Activated naive CD4-positive, alpha-beta T cell treated with anti-CD3 and anti-CD28 coated beads, Interleukin-2, amount 50 U/mL, for 24 hours (primary cell): Measurements from ENCODE around the gene NEURL3.

Experiments
- H3K27ac Mint-ChIP-seq: one replicate; pipeline ENCODE4 v1.8.0; 2021; ENCODE audit warnings: mild to moderate bottlenecking, mixed read lengths
- H3K27me3 Mint-ChIP-seq: one replicate; pipeline ENCODE4 v1.8.0; 2021; ENCODE audit warnings: mixed read lengths
- H3K36me3 Mint-ChIP-seq: one replicate; pipeline ENCODE4 v1.8.0; 2021; ENCODE audit warnings: mixed read lengths
- H3K4me1 Mint-ChIP-seq: one replicate; pipeline ENCODE4 v1.8.0; 2021; ENCODE audit warnings: mixed read lengths
- H3K4me3 Mint-ChIP-seq: one replicate; pipeline ENCODE4 v1.8.0; 2021; ENCODE audit warnings: mild to moderate bottlenecking, mixed read lengths
- H3K9me3 Mint-ChIP-seq: one replicate; pipeline ENCODE4 v1.8.0; 2021; ENCODE audit warnings: mixed read lengths

Gene NEURL3

DNA sequence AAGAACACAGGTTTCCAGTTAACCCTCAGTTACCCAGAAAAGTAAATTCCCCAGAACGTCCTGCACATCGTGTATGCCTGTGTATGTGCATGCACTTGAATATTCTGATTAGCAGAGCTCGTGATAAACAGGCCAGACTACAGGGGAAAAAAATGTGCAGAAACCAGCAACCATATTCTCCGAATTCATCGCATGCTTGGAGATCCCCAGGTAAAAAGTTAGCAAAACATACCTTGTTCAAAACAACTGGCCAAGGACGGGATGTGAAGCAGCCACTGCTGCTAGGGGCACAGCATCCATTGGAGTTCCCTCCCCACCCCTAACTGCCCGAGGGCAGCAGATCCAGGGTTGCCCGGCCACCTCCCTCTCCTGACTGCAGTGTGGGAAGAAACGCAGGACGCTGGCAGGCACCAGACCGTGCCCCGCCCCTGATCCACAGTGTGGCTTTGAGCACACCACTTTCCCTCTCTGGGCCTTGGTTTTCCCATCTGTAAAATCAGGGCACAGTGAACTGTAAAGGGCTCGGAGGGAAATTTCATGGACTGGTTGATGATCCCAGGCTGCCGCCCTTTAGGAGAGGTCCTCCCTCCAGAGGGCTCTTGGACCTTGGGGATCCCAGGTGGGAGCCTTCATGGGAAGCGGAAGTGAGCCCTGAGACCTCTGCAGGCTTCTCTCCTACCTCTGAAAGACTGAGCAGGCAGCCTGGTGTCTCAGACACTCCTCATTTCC, 19.5 kb upstream of the NEURL3 start:
- Mint-ChIP-seq H3K9me3 (no peaks in the 10 kb centered on the region), H3K27ac (no peak overlapping the region), H3K36me3 (no peaks in the 10 kb centered on the region), H3K4me1 (peaks cover 26% of the 10 kb centered on the region), H3K4me3 (no peak overlapping the region), H3K27me3 (no peaks in the 10 kb centered on the region)

DNA sequence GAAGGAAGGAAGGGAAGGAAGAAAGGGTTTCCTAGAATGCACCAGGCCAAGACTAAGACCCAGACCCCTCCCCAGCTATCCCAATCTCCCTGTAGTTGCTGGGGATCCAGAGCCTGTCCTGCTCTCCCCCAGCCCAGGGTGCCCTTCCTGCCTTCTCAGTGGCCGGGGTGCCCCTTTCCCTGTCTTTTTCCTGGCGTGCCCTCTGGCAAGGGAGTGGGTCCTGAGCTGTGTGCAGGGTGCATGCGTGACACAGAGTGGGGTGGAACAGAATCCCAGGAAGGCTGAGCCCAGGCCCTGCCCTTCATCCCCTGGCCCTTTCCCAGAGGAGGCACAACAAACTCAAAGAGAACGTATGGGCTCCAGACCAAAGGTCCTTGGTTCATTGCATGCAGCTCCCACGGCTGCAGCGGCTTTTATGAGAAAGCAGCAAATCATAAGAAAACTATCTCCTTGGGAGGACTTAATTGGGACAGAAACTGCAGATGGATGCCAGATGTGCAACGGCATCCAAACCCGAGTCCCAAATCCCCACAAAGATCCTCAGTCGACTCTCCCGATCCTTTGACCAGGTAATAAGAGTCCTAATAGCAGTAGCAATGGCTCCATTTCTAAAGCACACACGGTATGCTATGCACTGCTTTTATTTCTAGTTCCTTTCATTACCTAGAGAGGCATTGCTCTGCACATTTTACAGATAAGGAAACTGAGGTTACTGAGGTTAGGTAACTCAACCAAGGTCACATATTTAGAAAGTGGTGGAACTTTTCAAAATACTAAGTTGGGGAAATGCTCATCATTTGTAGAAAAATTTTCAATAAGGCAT, 18.7 kb upstream of the NEURL3 start:
- Mint-ChIP-seq H3K36me3 (no peaks in the 10 kb centered on the region), H3K9me3 (no peaks in the 10 kb centered on the region), H3K4me1 (peaks cover 18% of the 10 kb centered on the region), H3K27me3 (no peaks in the 10 kb centered on the region), H3K27ac (no peak overlapping the region), H3K4me3 (no peak overlapping the region)

DNA sequence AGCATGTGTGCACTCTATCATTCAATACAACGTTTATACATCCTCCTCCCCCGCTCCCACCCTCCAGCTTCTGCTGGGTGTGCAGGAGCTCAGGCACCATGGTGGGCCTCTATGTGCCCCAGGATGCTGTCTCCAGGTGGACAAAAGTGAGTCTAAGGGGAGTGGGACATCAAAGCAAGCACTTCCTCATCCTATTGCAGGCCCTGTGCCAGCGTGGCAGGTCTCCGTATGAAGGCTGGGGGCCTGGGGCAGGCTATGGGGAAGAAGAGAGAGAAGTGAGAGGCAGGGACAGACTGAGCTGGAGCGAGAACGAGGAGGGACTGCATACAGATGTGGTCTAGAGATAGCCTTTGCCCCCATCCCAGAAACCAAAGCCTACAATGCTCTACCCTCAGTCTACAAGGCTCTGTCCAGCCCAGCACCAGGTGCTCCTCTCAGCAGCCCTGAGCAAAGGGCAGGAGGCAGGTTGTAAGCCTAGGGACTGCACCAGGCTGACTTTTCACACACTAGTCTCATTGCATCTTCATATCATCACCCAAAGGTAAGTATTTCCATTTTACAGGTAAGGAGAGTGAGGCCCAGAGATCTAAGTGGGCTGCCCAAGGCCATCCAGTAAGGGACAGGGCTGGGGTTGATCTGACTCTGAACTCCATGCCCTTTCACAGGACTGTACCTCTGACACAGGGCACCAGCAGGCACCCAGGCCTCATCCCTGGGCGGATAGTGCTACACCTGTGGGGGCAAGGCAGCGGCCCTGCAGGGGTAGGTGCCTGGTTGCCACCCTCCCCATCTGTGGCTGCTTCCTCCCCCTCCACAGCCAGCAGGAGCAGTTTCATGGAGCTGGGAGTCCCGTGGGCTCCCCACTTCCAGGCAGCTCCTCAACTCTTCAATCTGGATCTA, 17.4 kb upstream of the NEURL3 start:
- Mint-ChIP-seq H3K4me3 (no peak overlapping the region), H3K36me3 (no peaks in the 10 kb centered on the region), H3K27me3 (no peaks in the 10 kb centered on the region), H3K27ac (no peak overlapping the region), H3K4me1 (peaks cover 6% of the 10 kb centered on the region), H3K9me3 (no peaks in the 10 kb centered on the region)

DNA sequence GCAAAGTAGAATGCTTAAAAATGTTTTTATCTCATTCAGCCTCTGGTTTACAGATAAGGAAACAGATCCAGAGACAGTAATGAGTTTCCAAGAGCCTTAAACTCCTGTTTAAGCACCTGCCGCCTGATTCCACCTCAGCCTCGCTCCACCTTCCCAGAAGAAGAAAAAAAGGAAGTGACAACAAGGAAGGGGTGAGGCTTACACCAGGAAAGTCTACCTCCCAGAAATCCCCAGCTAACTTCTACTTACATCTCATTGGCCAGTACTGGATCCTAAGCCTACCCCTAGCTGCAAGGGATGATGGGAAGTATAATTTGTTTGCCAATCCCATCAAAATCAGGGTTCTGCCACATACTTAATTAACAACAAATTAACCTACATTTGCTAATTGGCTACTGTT, 16.1 kb upstream of the NEURL3 start:
- Mint-ChIP-seq H3K9me3 (peaks cover 7% of the 10 kb centered on the region), H3K4me1 (no peaks in the 10 kb centered on the region), H3K27ac (no peak overlapping the region), H3K27me3 (no peaks in the 10 kb centered on the region), H3K36me3 (peaks cover 6% of the 10 kb centered on the region), H3K4me3 (no peak overlapping the region)

DNA sequence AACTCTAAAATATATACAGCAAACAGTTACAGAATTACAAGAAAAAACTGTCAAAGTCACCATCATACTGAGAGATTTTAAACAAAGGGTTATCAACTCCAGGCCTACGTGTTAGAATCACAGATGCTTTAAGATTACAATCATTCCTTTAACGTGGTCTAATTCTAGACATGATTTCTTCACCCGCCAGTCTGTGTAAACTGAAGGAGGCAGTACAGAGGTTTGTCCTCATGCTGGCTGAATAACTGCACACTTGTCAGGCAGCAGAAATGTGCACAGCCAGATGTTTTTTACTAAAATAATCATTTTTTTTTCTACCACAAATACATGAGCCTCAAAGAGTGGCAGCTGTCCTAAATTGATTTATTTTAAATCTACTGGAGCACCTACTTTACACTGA, 15.5 kb upstream of the NEURL3 start:
- H3K4me3 Mint-ChIP-seq, result no peak overlapping the region
- H3K27ac Mint-ChIP-seq, result no peak overlapping the region
- no peaks in the 10 kb centered on the region for H3K4me1 Mint-ChIP-seq
- H3K27me3 Mint-ChIP-seq, result no peaks in the 10 kb centered on the region
- H3K36me3 Mint-ChIP-seq, result peaks cover 6% of the 10 kb centered on the region
- peaks cover 7% of the 10 kb centered on the region for H3K9me3 Mint-ChIP-seq

DNA sequence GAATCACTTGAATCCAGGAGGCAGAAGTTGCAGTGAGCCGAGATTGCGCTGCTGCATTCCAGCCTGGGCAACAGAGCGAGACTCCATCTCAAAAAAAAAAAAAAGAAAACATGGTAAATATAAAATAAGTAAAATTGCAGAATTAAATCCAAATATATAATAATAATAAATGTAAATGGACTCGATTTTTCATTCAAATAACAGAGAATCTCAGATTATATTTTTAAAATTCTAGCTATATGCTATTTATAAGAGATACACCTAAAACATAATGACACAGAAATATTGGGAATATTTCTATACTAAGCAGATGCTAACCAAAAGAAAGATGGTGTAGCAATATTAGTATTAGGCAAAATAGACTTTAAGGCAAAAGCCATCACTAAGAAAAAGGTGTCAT, 15.1 kb upstream of the NEURL3 start:
- Mint-ChIP-seq H3K36me3 (peaks cover 6% of the 10 kb centered on the region), H3K9me3 (peaks cover 7% of the 10 kb centered on the region)

DNA sequence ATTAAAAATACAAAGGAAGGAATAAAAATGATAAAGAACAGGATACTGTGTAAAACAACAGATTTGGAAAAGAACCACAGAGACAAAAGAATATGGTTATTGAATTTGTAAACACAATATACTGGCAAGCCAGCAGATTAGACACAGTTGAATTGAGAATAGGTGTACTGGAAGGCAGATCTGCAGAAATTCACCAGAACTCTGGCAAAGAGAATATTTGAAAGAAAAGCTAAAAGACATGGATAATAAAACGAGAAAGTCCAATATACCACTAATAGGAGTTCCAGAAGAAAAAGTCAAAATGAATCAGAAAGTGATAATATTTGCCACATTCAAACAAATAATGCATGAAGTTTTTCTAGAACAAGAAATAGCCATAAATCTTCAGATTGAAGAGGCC, 11.9 kb upstream of the NEURL3 start:
- peaks cover 6% of the 10 kb centered on the region for H3K36me3 Mint-ChIP-seq
- H3K27ac Mint-ChIP-seq, result no peak overlapping the region
- peaks cover 7% of the 10 kb centered on the region for H3K9me3 Mint-ChIP-seq
- H3K4me3 Mint-ChIP-seq, result no peak overlapping the region
- no peaks in the 10 kb centered on the region for H3K27me3 Mint-ChIP-seq
- H3K4me1 Mint-ChIP-seq, result no peaks in the 10 kb centered on the region

More for the DNA sequence above, 15.1 kb upstream of the NEURL3 start:
- no peaks in the 10 kb centered on the region for H3K4me1 Mint-ChIP-seq
- no peak overlapping the region for H3K27ac Mint-ChIP-seq
- H3K27me3 Mint-ChIP-seq, result no peaks in the 10 kb centered on the region
- no peak overlapping the region for H3K4me3 Mint-ChIP-seq

DNA sequence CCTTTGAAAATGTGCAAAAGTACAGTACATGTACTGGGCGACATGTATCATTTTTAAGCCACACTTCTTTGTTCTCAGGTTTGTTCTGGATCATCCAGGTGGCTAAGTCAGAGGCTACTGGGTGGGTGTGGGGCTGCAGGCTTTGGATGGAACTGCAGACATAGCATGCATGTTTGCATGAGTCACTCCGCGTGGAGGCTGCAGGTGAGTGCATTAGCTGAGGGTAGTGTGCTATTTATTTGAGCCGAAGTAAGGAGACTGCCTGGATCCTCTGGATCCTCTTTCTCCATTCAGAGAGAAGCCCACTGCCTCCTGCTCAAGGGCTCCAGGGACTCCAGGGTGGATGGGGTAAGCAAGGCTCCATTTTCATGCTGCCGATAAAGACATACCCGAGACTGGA, 9.4 kb upstream of the NEURL3 start:
- Mint-ChIP-seq H3K4me1 (no peaks in the 10 kb centered on the region), H3K4me3 (no peak overlapping the region), H3K27me3 (no peaks in the 10 kb centered on the region), H3K36me3 (peaks cover 6% of the 10 kb centered on the region), H3K9me3 (peaks cover 7% of the 10 kb centered on the region), H3K27ac (no peak overlapping the region)

DNA sequence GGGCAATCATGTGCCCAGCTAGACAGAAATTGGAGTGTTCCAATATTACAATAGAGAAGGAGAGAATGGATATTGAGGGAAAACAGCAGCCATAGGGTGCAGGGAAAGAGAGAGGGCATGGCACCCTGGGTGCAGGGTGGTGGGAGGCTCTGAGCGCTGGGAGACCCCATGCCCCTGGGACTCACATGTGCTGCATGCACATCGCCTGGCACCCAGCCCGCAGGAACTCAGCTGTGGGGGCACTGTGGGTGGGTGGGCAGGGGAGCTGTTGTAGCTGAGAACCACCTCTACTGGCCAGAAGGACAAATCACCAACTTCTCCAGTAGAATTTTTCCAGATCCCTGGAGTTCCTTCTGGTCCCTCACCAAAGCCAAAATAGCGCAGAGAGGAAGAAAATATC, 7.2 kb upstream of the NEURL3 start:
- peaks cover 2% of the 10 kb centered on the region for H3K27me3 Mint-ChIP-seq

GRCh38 chr2:96511851-96512250, 6.7 kb upstream of the NEURL3 start:
- Mint-ChIP-seq H3K4me1 (peaks cover 8% of the 10 kb centered on the region), H3K9me3 (peaks cover under 1% of the 10 kb centered on the region), H3K36me3 (peaks cover under 1% of the 10 kb centered on the region), H3K4me3 (no peak overlapping the region), H3K27ac (no peak overlapping the region), H3K27me3 (peaks cover 2% of the 10 kb centered on the region)

More for the DNA sequence above, 7.2 kb upstream of the NEURL3 start:
- H3K27ac Mint-ChIP-seq, result no peak overlapping the region
- no peak overlapping the region for H3K4me3 Mint-ChIP-seq
- peaks cover 6% of the 10 kb centered on the region for H3K36me3 Mint-ChIP-seq
- H3K4me1 Mint-ChIP-seq, result peaks cover 8% of the 10 kb centered on the region
- peaks cover 5% of the 10 kb centered on the region for H3K9me3 Mint-ChIP-seq

GRCh38 chr2:96510931-96511595, 5.9 kb upstream of the NEURL3 start:
- H3K4me3 Mint-ChIP-seq, result no peak overlapping the region
- H3K9me3 Mint-ChIP-seq, result no peaks in the 10 kb centered on the region
- H3K27ac Mint-ChIP-seq, result peak overlapping the region; percentile 43
- peaks cover 8% of the 10 kb centered on the region for H3K4me1 Mint-ChIP-seq
- no peaks in the 10 kb centered on the region for H3K36me3 Mint-ChIP-seq
- H3K27me3 Mint-ChIP-seq, result peaks cover 2% of the 10 kb centered on the region

DNA sequence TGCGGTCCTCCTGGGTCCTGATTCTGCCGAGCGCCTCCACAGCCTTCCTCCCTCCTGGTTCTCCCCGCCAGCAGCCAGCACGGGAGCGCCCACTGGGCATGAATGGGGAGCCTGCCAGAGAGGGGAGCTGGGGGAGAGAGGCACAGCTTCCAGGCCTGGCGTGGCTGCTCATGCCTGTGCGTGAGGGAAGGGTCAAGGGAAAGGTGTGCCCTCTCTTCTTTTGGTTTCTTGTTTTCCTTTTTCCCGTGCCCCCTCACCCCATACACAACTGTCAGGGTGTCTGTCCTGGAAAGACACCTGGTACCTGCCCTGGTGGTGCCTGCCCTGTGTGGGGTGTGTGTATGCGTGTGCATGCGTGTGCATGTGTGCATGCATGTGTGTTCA, 4.7 kb upstream of the NEURL3 start:
- Mint-ChIP-seq H3K4me1 (peaks cover 8% of the 10 kb centered on the region), H3K36me3 (no peaks in the 10 kb centered on the region), H3K27ac (no peak overlapping the region), H3K9me3 (no peaks in the 10 kb centered on the region), H3K4me3 (no peak overlapping the region), H3K27me3 (peaks cover 2% of the 10 kb centered on the region)

DNA sequence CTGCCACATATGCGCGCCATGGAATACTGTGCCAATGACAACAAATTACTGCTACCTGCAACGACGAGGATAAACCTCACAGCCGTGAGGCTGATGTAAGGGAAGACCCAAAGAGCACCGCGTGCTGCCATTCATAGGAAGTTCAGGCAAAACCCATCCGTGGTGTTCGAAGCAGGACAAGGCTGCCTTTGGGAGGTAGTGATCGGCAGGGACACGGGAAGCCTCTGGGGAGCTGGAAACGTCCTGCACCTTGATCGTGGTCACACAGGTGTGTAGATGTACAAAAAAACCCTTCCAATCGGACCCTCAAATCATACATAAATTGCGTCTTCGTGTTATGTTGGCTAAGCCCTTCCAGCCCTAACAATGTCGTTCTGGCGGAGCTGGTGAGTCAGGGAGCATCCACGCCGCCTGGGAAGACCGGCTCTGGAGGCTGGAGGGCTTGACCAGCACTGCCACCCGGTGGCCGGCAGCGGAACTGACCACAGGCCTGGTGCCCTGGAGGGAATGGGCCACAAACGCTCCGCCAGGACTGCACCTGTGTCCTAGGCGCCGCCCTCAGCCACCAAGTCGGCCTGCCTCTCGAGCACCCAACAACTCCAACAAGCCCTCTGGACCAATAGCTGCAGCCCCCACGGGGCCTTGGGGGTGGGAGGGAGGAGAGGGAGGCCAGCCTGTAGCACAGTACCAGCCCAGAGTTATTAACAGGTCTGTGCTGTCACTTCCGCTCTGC, 4.1 kb upstream of the NEURL3 start:
- Mint-ChIP-seq H3K4me3 (peak overlapping the region; percentile 55), H3K4me1 (peaks cover 8% of the 10 kb centered on the region), H3K36me3 (no peaks in the 10 kb centered on the region), H3K9me3 (no peaks in the 10 kb centered on the region), H3K27ac (peak overlapping the region; percentile 59), H3K27me3 (peaks cover 2% of the 10 kb centered on the region)

GRCh38 chr2:96508521-96509113, 3.5 kb upstream of the NEURL3 start:
- H3K9me3 Mint-ChIP-seq, result no peaks in the 10 kb centered on the region
- peaks cover 2% of the 10 kb centered on the region for H3K27me3 Mint-ChIP-seq
- no peak overlapping the region for H3K27ac Mint-ChIP-seq
- peaks cover 8% of the 10 kb centered on the region for H3K4me1 Mint-ChIP-seq
- H3K36me3 Mint-ChIP-seq, result no peaks in the 10 kb centered on the region
- H3K4me3 Mint-ChIP-seq, result no peak overlapping the region
